ENCODE measurements around the gene SPNS2.
"Not testable (repeated sequence)": the region's sequence is repeated elsewhere in the genome, so short reads cannot be mapped to it uniquely, and the experiment has no call there.

Gene SPNS2

GRCh38 chr17:4574448-4575045 lies 75.9 kb downstream of the SPNS2 start:
- no peak for DNase-seq

- no peak for DNase-seq
Observed at GRCh38 chr17:4576161-4576558, 77.5 kb downstream of the SPNS2 start.

DNA sequence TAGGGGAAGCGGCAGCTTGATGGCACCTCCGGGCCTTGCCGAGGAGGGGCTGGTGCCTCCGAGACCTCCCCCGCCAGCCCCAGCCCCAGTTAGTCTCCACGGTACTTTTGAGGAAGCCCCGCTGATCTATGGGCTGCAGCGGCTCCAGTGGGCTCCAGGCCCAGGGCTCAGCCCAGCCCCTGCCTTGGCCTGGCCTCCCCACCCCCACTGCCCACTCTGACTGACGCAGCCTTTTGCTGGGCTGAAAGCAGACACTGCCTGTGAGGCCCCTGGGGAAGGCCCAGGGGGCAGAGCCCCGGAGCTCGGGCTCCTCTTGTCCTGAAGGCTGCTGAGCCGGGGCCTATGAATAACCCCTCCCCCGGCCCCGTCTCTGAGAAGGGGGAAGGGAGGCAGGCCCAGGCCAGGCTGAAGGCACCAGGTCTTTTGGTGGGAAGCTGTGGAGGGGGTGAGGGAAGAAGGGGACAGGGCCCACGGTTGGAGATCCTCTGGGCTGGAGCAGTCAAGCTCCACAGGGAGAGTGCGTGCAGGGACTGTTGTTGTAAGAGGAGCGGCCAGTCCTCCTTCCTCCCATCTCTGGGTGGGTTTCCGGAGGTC lies 78.1 kb downstream of the SPNS2 start:
- DNase-seq, result no peak

GRCh38 chr17:4577386-4577993 lies 78.8 kb downstream of the SPNS2 start:
- no peak for DNase-seq

GRCh38 chr17:4578349-4578748 lies 79.7 kb downstream of the SPNS2 start:
- DNase-seq, result not testable (repeated sequence)

GRCh38 chr17:4579678-4580077 lies 81.0 kb downstream of the SPNS2 start:
- no peak for DNase-seq

- no peak for DNase-seq
Observed at GRCh38 chr17:4580291-4580690, 81.6 kb downstream of the SPNS2 start.

GRCh38 chr17:4582101-4582501 lies 83.4 kb downstream of the SPNS2 start:
- DNase-seq, result no peak

DNA sequence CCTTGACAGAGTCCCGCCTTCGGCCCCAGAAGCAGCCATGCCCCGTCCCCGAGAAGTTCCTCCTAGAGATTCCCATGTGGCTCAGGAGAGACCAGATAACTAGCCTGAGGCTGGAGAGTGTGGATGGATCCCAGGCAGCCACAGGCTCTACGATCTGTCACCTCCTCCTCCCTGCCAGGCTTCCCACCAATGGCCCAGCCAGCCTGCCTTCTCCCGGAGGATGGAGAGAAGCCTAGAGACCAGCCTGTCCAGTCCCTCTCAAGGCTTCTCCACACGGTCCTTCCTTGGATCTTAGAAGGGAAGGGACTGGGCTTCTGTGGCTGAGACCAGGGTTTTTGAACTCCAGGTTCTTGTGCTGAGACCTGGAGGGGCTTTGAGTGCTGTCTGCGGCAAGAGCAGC lies 84.0 kb downstream of the SPNS2 start:
- DNase-seq, result no peak

- DNase-seq, result no peak
Observed at GRCh38 chr17:4583206-4583605, 84.5 kb downstream of the SPNS2 start.

- peak in 1 of 6 experiments; percentile 19 for DNase-seq
Observed at GRCh38 chr17:4583782-4584100, 85.1 kb downstream of the SPNS2 start.

DNA sequence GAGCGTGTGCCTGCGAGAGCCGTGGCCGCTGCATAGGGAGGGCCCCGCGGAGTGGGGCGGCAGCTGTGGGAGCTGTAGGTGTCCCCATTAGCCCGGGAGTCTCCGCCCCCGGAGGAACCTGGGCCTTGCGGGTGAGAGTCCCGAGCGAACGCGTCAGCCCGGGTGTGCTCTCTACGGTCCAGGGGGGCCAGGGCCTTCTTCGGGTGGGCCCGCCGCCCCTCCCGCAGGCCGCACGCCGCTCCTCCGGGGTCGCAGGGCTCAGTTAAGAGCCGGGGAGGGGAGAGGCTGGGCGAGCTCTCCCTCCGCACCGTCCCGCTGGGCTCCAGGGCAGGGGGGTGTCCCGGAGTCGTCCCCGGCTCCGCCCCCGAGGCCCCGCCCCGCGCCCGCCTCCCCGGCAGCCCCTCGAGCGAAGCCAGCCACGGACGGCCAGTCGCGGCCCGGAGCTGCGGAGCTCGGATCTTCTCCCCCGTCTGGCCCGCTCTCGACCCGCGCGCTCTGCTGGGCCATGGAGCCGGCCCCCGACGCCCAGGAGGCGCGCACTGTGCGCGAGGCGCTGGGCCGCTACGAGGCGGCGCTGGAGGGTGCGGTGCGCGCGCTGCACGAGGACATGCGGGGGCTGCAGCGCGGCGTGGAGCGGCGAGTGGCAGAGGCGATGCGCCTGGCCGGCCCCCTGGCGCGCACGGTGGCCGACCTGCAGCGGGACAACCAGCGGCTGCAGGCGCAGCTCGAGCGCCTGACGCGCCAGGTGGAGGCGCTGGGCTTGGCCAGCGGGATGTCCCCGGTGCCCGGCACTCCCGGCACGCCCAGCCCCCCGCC lies 85.6 kb downstream of the SPNS2 start, which contains the start of gene SMTNL2:
SMTNL2 (plus strand) TSS at position 429 of the 816 bp plus-strand sequence; CDS start at position 506, 77 bp downstream.
- DNase-seq, result peak in 1 of 6 experiments; percentile 14

GRCh38 chr17:4584917-4585637 lies 86.4 kb downstream of the SPNS2 start:
- DNase-seq, result no peak

GRCh38 chr17:4585638-4585994 lies 86.9 kb downstream of the SPNS2 start:
- no peak for DNase-seq

DNA sequence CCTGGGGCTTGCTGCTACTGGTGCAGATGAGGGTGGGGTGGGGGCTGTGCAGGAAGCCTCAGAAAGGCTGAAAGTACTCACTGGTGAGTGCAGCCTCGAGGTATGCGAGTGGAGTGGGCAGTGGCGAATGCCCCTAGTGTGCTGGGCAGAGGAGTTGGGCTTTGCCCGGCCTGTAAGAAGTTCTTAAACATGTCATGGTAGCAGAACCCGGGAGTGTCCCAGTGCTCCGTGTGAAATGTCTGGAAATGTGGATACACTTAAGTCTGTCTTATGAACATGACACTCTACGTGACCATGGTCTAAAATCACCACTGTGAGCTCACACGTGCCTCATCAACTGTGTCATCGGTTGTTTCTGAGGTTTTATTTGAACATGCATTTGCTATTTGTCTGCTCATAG lies 87.4 kb downstream of the SPNS2 start:
- no peak for DNase-seq

GRCh38 chr17:4587195-4587594 lies 88.5 kb downstream of the SPNS2 start:
- DNase-seq, result no peak

DNA sequence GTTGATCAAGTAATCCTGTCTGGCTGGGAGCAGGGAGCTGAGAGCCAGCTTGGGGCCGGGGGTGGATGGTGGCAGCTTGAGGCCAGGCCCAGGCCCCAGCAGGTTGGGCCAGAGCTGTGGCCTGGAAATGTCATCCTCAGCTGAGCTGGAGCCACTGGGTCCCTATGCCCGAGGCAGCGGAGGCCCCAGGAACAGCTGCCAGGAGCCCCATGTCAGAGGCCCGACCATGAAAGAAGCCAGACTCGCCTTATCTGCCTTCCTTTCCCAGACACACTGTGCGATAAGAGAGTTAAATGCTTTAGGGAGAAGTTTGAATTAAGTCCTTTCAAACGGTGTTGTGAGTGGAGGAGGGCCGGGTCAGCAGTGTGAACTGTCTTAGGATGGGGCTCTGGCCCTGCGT lies 89.1 kb downstream of the SPNS2 start:
- no peak for DNase-seq

GRCh38 chr17:4588391-4588790 lies 89.7 kb downstream of the SPNS2 start:
- DNase-seq, result no peak
